Liver (tissue), 3 donors: ENCODE data around the gene NSG1.

Source experiments
- GABPA ChIP-seq, 2 donors: IDR thresholded peaks in 1 of 2; conservative IDR thresholded peaks in 1 of 2; 2 replicates each; pipeline ENCODE4 v1.6.1; 2016; ENCODE audit warnings: antibody characterized with exemption in 2 of 2, mild to moderate bottlenecking in 1 of 2, moderate library complexity in 1 of 2
- JUND ChIP-seq, 2 donors: IDR thresholded peaks; 2 replicates each; pipeline ENCODE4 v1.6.1; 2016; ENCODE audit warnings: antibody characterized with exemption in 2 of 2
- REST ChIP-seq: IDR thresholded peaks from 2 replicates; pipeline ENCODE4 v1.6.1; 2016; ENCODE audit warnings: antibody characterized with exemption, mild to moderate bottlenecking
- TAF1 ChIP-seq: conservative IDR thresholded peaks from 2 replicates; pipeline ENCODE4 v1.6.1; 2016; ENCODE audit warnings: antibody characterized with exemption, mild to moderate bottlenecking
- YY1 ChIP-seq: IDR thresholded peaks from 2 replicates; pipeline ENCODE4 v1.6.1; 2016; ENCODE audit warnings: antibody characterized with exemption, mild to moderate bottlenecking
- TF ChIP-seq, protein P1 (sequence below): fragments of 150-350 bp; IDR thresholded peaks from 2 replicates; pipeline ENCODE4 v1.5.1; 2017; ENCODE audit warnings: improper control_type of control experiment, low read depth, low read length; ENCODE audit not compliant: missing input control
- donor health status: healthy.
- donor health status: healthy.

DNA sequence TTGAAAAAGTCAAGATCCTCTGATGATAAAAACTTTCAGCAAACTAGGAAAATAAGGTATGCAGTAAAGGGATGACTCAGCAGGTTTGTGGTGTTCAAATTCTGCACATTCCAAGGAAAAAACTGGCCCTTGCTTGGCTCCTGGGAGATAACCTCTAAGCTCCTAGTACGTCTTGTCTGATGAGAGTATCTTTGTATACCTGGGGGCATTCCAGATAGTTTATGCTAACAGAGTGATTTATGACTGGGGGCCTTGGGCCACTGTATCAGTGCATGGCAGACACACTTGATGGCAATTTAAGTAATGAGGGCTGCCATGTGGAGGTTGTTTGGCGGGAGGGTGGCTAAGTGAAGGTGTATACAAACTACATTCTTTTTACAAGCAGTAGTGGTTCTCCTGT is 56.9 kb downstream of the NSG1 start:
- no peak for TF ChIP-seq GABPA (IDR thresholded peaks at IDR 0.05 in 1 of 2, conservative IDR thresholded peaks at IDR 0.05 in 1 of 2)
- TF ChIP-seq, protein P1, sequence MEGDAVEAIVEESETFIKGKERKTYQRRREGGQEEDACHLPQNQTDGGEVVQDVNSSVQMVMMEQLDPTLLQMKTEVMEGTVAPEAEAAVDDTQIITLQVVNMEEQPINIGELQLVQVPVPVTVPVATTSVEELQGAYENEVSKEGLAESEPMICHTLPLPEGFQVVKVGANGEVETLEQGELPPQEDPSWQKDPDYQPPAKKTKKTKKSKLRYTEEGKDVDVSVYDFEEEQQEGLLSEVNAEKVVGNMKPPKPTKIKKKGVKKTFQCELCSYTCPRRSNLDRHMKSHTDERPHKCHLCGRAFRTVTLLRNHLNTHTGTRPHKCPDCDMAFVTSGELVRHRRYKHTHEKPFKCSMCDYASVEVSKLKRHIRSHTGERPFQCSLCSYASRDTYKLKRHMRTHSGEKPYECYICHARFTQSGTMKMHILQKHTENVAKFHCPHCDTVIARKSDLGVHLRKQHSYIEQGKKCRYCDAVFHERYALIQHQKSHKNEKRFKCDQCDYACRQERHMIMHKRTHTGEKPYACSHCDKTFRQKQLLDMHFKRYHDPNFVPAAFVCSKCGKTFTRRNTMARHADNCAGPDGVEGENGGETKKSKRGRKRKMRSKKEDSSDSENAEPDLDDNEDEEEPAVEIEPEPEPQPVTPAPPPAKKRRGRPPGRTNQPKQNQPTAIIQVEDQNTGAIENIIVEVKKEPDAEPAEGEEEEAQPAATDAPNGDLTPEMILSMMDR = no peak
- no peak for TF ChIP-seq JUND (IDR thresholded peaks at IDR 0.05)
- TF ChIP-seq REST = no peak
- no peak for TF ChIP-seq YY1
- no peak for TF ChIP-seq TAF1
